ENCODE results near the gene SDC1.

DNA sequence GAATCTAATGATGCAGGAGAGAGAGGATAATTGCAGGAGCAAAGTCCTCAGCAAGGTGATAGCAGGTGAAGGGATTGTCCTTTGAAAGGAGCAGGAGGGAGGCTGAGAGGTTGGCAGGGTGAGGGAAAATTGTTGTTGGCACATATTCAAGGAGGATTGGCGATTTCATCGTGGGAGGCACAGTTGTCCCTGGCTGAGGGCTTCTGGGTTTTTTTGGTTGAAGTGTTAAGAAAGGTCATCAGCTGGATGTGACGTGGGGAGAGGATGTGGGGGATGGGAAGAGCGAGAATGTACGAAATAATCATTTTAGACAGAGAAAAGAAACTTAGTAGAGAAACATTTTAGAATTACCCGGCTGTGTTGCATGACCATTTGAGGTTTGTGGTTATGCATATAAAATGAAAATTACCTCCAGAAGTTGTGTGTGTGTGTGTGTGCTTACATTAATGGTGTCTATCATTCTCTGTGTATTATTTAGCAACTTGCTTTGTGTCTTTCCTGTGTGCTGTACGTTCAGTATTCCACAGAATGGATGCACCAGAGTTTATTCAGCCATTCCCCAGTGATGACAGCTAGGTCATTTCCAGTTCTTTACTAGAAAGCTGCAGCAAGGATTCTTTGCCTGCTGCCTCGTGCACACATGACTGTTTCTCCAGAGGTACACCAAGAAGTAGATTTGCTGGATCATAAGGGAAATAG lies 67.6 kb downstream of the SDC1 start:
- TF ChIP-seq, protein P1, sequence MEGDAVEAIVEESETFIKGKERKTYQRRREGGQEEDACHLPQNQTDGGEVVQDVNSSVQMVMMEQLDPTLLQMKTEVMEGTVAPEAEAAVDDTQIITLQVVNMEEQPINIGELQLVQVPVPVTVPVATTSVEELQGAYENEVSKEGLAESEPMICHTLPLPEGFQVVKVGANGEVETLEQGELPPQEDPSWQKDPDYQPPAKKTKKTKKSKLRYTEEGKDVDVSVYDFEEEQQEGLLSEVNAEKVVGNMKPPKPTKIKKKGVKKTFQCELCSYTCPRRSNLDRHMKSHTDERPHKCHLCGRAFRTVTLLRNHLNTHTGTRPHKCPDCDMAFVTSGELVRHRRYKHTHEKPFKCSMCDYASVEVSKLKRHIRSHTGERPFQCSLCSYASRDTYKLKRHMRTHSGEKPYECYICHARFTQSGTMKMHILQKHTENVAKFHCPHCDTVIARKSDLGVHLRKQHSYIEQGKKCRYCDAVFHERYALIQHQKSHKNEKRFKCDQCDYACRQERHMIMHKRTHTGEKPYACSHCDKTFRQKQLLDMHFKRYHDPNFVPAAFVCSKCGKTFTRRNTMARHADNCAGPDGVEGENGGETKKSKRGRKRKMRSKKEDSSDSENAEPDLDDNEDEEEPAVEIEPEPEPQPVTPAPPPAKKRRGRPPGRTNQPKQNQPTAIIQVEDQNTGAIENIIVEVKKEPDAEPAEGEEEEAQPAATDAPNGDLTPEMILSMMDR (IDR thresholded peaks at IDR 0.05; ENCODE audit: borderline replicate concordance, extremely low read depth, low read length, poor library complexity, severe bottlenecking) = no peak
- TF ChIP-seq EZH2 (IDR thresholded peaks at IDR 0.05; ENCODE audit: borderline replicate concordance, low read depth, low read length, severe bottlenecking) = no peak
